ENCODE results near the gene MYL4.
"Not testable (repeated sequence)": the region's sequence is repeated elsewhere in the genome, so short reads cannot be mapped to it uniquely, and the experiment has no call there.

Gene MYL4
- 0 to 0.74 (median 0.10) reads per million in 18 experiments for total RNA-seq

DNA sequence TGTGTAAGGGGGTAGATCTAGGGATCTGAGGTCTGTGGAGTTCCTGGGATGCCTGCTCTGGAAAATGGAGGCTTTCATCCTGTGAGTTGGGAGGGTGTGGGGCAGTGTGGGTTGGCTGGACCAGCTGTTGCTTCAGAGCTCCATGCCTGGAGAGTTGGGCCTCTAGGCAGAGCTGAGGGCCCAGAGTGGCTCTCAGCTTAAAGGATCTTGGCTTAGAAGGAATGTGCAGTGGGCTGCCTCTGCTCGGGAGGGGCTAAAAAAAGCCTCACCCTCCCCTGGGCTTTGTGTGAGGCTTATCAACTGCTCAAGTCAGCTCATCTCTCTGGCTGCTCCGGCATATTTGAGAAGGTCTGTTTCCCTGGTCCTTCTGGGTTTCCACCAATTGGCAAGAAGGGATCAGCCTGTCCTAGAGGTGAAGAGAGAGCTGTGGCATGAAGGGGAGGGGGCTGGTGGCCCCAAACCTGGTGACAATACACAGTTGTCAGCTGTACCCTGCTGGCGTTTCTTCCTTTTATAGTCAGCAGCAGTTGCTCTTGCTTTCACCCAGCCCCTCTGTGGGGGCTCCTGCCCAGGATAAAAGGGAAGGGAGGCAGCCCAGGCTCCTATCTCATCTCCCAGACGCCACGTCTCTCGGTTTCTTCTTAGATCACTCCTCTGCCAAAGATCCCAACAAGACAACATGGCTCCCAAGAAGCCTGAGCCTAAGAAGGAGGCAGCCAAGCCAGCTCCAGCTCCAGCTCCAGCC is at the start of gene MYL4:
TSS of gene MYL4 (plus strand) at position 605 of the 745 bp plus-strand sequence. CDS start at position 680, 75 bp downstream.
- no peak for DNase-seq

DNA sequence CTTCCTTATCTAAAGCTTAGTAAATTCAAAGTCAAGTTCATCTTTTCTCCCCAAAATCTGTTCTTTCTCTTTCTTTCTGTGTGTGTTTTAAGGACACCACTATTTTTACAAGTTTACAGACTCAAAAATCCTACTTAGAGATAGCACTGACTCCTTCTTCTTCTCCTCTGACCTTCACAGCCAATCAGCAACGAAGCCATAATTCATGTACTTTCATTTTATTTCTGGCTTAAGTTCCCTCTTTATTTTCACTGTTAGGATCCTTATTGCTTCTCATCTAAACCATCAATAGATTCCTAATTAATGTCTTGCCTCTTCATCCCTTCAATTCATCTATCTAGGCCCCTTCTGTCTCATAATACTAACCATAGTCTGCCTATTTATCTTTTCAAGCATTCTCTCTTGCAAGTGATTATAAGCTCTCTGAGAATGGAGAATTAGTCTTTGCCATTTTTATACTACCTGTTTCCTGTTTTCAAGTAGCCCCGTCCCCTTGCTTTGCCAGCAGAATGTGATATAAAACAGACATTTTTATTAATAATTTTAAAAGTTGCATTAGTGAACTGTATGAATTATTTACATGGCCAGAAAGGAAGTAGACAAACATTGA is 47.0 kb upstream of the MYL4 start:
- DNase-seq, result no peak

DNA sequence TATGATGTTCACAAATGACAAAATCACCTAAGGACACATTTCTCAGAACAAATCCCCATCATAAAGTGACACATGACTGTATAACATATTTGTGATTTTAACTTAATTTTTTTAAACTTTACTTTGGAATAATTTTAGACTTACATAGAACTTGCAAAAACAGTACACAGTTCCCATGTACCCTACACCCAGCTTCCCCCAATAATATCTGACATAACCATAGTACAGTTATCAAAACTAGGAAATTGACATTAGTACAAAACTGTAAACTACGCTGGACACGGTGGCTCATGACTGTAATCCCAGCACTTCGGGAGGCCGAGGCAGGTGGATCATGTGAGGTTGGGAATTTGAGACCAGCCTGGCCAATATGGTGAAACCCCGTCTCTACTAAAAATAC is 44.9 kb upstream of the MYL4 start:
- DNase-seq, result no peak

DNA sequence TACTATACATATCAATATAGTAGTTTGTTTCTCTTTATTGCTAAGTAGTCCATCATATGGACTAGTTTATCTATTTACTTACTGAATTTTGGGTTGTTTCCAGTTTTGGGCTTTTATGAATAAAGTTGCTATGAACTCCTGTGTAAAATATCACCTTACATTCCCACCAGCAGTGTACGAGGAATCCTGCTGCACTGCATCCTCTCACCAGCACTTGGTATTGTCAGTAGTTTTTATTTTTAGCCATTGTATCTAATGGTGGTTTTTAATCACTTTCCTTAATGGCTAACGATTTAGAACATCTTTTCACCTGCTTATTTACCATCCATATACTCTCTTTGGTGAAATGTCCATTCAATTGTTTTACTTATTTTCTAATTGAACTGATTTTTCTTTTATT is 44.0 kb upstream of the MYL4 start:
- DNase-seq, result no peak

DNA sequence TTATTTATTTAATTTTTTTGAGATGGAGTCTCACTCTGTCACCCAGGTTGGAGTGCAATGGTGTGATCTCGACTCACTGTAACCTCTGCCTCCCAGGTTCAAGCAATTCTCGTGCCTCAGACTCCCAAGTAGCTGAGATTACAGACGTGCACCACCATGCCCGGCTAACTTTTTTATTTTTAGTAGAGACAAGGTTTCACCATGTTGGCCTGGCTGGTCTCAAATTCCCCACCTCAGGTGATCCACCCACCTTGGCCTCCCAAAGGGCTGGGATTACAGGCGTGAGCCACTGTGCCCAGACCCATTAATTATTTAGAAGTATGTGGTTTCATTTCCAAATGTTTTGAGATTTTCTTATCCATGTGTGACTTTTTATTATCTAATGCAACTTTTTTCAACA is 42.3 kb upstream of the MYL4 start:
- not testable (repeated sequence) for DNase-seq

DNA sequence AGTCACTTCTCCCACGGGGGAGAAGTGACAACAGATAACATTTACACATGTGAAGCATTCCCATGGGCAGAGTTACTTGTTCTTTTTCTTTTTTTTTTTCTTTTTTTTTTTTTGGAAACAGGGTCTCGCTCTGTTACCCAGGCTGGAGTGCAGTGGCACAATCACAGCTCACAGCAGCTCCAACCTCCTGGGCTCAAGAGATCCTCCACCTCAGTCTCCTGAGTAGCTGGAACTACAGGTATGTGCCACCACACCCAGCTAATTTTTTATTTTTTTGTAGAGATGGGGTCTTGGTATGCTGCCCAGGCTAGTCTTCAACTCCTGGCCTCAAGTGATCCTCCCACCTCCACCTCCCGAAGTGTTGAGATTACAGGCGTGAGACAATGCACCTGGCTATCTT is 40.3 kb upstream of the MYL4 start:
- DNase-seq, result not testable (repeated sequence)

DNA sequence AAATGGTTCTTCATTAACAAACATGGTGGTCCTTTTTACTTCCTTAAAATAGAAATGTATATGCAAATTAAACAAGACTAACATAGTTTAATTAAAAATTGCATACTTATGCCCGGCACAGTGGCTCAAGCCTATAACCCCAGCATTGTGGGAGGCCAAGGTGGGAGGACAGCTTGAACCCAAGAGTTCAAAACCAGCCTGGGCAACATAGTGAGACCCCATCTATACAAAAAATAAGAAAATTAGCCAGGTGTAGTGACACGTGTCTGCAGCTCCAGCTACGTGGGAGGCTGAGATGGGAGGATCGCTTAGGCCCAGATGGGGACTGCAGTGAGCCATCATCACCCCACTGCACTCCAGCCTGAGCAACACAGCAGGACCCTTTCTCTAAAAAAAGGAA is 38.4 kb upstream of the MYL4 start:
- DNase-seq, result no peak

DNA sequence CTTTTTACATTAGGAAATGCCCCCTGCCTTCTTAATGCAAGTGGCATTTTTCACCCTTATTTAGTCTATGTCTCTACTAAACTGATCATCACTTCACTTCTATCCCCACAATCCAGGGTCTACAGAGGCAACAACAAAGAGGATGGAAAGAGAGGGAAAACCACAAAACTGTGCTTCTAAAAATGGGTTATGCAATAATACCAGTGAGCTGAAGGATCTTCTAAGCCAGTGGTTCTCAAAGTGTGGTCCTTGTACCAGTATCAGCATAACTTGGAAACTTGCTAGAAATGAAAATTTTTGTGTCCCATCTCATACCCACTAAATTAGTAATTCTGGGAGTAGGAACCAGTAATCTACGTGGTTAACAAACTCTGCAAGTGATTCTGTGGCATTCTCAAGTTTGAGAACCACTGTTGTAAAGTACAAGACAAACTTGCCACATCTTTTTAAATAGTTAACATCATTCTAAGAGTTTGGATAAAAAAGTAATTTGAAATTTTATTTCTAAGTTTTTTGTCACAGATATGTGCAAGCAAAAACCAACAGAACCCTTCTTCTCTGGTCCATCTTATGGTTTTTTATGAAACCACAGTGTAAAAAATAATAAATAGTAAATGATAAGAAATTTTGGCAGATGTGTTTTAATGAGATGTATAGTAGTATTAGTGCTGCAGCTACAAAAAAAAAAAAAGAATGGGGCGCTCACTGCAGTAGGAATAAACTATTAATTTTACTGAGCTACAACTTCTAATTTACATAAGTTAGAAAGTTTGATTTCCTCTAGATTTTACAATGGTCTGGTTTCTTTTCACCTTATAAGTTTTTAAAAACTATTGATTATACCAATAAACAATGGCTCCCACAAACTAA is 36.2 kb upstream of the MYL4 start:
- DNase-seq, result no peak

DNA sequence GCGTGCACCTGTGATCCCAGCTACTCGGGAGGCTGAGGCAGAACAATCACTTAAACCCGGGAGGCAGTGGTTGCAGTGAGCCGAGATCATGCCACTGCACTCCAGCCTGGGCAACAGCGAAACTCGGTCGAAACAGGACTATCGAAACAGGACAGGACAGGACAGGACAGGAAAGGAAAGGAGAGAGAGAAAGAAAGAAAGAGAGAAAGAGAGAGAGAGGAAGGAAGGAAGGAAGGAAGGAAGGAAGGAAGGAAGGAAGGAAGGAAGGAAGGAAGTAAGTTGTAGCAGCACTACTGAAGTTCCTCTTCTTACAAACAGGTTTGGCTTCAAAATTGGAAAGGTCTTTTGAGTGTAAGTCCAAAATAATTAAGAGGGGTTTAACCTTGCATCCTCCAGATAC is 34.3 kb upstream of the MYL4 start:
- not testable (repeated sequence) for DNase-seq

DNA sequence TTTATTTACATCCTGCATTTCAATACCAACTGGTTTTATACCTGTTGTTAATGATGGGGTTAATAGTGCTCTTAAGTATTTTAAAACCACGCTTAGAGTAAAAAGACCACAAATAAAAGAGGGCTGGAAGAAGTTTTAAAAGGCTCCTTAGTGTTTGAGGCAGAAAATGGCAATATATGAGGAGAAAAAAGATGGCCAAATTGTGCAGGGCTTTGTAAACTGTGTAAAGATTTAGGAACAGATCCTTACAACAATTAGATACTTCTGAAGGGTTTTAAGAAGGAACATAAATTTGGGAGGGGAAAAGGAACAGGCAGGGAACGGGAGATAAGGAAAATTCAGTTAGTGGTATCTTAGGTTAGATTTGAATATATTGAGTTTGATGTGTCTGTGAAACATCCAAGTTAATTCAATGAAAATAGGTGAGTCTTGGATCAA is 32.7 kb upstream of the MYL4 start:
- DNase-seq, result no peak

DNA sequence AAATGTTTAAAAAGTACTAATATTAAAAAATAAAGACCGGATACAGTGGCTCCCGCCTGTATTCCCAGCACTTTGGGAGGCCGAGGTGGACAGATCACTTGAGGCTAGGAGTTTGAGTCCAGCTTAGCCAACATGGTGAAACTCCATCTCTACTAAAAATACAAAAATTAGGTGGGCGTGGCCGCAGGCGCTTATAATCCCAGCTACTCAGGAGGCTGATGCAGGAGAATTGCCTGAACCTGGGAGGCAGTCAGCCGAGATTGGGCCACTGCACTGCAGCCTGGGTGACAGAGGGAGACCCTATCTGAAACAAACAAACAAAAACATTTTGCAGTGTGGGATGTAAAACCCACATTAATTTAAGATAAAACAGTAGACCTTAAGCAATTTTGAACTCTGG is 31.9 kb upstream of the MYL4 start:
- DNase-seq, result no peak

DNA sequence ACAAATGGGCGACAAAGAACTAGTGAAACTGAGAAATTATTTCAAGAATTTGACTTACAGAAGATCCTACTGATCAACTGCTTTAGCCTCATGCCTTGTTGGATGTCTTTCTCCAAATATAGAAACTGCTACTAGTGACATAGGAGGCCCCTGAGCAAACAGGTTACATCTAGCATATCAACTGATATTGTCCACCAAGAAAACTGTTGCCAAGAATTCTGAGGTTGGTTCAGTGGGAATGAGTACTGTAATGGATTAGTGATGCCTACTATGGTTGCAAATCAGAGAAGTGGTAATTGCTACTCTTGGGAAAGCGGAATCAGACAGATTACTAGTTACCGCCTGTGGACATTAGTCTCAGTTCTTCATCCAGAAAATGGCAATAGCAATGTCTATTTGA is 30.0 kb upstream of the MYL4 start:
- DNase-seq, result no peak

DNA sequence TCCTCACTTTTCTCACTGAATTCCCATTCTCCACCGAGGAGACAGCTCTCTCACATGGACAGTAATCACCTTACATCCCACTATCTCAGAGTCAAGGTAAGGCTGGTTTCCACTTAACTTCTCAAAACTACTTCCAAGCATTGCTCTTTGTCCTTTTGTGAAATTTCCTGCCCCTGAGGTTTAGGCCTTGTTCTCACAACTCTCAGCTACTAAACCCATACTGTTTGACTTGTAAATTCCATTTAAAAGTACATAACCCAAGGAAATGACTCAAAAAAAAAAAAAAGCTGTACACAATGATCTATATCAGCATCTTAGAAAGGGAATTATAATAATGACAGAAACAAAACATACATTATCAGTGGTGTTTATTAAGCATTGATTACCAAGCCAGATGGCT is 28.8 kb upstream of the MYL4 start:
- no peak for DNase-seq

DNA sequence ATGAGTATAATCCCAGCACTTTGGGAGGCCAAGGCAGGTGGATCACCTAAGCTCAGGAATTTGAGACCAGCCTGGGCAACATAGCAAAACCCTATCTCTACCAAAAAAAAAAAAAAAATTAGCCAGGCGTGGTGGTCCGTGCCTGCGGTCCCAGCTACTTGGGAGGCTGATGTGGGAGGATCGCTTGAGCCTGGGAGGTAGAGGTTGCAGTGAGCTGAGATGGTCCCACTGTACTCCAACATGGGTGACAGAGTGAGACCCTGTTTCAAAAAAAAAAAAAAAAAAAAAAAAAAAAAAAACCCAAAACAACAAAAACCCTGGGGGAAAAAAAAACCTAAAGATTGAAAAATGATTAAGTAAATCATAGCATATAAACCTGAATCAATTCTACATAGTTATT is 28.2 kb upstream of the MYL4 start:
- DNase-seq, result not testable (repeated sequence)

DNA sequence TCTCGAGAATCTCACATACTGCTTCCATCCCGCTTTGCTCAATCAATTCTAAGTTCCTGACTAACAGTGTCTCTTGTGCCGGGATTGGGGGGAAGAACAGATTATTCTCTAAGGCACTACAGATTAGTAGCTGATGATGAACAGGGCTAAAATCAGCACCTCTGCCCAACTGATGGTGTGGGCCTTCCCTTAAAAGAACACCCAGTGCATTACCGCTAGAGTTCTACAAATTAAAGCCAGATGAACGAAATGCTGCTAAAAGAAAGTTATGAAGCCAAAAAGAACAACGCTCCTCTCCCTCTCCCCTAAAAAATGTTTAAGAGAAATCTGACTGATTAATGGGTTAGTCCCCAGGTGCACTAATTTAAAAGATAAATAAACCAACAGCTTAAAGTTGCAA is 24.5 kb upstream of the MYL4 start:
- DNase-seq, result no peak

DNA sequence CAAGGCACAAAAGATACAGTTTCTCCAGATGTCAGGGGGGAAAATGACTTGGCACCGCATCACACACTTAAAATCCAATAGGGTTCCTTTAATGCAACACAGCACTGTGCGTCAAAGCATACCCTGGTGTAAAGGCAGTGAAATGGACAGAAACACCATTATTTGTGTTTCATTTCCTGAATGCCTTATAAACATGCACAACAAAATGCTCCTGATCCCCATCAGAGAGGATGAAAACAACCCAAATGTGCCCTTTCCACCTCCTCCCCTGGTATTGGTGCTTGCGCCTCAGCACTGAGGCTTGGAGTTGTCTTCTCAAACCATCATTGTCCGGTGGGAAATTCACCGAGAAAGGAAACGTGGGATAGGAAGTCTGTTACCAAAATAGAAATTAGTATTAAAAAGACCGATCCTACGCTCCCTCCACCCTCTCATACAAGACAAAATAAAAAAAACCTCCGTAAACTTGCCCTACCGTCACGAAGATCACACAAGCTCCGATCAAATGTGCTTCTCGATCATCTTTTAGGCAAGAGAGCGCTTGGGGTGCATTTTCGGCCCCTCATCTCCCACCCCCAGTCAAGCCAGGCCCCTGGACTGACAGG is 20.8 kb upstream of the MYL4 start:
- DNase-seq, result peak; percentile 24 to 39

DNA sequence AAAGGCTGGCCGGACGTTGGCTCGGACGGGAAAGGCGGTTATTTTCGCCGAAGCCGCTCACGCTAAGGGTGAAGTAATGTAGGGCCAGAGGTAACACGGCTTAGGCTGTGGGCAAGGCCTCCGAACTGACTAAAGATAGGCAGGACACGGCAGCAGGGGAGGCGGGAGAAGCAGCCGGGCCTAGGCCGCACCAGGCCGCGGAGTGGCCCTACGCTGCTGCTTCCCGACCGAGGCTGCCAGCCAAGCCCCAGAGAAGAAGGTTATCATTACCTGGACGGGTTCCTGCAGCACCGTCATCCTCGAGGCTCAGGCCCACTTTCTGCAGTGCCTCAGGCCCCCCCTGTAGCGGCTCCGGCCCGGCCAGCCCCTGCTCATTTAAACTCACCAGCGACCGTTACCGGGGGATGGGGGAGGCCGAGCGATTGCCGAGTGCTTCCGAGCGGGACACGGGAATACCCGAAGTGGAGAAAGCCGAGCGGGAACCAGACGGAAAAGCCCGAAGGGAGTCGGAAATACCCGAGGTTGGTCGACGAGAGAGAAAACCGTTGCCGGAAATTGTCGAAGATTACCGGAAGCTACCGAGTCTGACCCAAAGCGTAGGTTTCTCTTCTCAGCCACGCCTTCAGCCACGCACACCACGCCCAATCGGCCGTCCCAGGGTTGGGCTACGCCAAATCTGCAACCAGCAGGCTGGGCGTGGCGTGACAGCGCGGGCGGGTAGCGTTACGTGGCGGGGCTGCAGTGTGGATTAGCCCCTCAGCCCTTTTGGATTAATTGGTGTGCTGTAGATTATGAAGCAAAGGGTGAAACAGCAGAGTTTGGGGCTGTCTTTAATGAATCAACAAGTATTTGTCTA is 20.0 kb upstream of the MYL4 start, which contains the start of gene CDC27:
TSS of gene CDC27 (minus strand) at position 420 of the 856 bp plus-strand sequence. CDS start at position 297, 123 bp downstream.
- DNase-seq, result peak; percentile 100

DNA sequence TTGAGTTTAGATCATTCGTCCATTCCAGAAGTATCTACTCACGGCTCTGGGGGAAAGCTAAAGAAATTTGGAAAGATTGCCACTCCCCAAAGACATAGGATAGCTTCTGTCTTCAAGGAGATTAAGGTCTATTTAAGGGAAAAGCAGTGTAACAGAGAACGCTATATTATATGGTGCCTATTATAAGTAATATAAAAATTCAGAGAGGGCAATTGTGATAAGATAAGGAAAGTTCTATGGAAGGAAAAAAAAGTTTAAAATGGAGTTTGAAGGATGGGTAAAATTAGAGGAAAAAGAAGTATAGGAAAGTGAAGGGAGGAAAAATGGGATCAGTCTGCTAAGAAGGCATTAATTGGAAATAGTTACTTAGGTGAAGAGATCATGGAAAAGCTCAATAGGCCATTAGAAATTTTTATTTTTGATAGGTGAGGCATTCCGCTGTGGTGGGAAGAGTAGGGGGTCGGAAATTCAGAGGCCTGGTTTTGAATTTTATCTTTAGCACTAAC is 19.4 kb upstream of the MYL4 start:
- DNase-seq, result no peak

DNA sequence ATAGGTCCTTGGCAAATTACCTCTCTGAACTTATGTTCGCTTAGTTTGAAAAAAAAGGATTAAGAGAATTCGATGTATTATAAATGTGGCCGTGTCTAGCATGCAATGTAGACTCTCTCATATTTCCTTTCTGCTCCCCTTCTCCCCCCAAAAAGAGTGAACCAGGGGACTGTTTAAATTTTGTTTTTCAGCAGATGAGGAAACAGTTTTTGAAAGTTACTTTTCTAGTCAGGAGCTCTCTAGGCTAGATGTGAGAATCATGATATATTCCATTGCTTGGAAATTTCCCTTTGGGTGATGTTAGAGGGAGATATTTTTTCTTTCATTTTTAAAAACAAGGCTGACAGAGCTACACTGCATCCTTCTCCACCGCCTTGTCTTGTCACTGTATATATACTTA is 18.9 kb upstream of the MYL4 start:
- DNase-seq, result no peak

DNA sequence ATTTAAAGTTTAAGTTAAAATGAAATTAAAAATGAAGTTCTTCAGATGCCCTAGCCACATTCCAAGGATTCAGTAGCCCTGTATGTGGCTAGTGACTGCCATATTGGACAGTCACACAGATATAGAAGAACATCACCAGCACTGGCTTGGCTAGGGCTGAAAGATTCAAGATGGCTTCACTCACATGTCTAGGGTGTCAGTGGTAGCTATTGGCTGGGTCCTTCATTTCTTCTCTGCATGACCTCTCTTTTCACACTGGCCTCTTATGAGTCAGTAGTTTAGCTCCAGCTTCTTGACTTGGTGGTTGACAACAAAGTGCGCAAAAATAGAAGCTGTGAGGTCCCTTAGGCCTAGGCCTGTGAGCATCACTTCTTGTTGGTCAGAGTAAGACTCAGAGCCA is 18.4 kb upstream of the MYL4 start:
- no peak for DNase-seq

DNA sequence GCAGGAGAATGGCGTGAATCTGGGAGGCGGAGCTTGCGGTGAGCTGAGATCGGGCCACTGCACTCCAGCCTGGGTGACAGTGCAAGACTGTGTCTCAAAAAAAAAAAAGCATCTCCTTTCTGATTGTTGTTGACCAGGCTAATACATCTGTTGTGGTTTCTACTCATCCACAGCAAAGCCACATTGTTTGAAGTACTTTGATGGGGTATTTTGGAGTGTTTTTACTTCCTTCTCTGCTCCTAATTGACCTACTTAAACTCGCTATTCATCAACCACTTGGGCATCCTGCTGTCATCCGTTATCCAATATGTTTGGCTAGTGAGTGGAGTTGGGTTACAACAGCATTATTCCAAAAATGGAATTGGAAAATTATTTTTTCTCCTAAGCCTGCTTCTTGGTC is 16.6 kb upstream of the MYL4 start:
- DNase-seq, result no peak

Data from inflammatory macrophage (primary cell).